Activated T-cell treated with anti-CD3 and anti-CD28 coated beads for 48 hours (primary cell): ENCODE measurements around the gene PPP1R3E.
"Not testable (repeated sequence)": the region's sequence is repeated elsewhere in the genome, so short reads cannot be mapped to it uniquely, and the experiment has no call there.

Source experiments
- DNase-seq: peaks from one replicate; pipeline ENCODE4 v3.0.0-alpha.2; 2020; ENCODE audit warnings: low read depth

PPP1R3E gene

GRCh38 chr14:23297611-23298277 is 4.9 kb downstream of the PPP1R3E start:
- DNase-seq: no peak

GRCh38 chr14:23297096-23297495 is 5.6 kb downstream of the PPP1R3E start:
- DNase-seq: no peak

GRCh38 chr14:23296012-23296777 is 6.5 kb downstream of the PPP1R3E start:
- no peak for DNase-seq

- peak; percentile 33 for DNase-seq
Observed at GRCh38 chr14:23294734-23295561, 7.7 kb downstream of the PPP1R3E start.

GRCh38 chr14:23286902-23287479 is 15.7 kb downstream of the PPP1R3E start:
- DNase-seq: no peak

- DNase-seq: peak; percentile 97
Observed at GRCh38 chr14:23286020-23286901, 16.4 kb downstream of the PPP1R3E start, which contains the start of gene HOMEZ. Gene HOMEZ (minus strand): TSS chr14:23286132. CDS start chr14:23285952, 180 bp downstream.

GRCh38 chr14:23285530-23286019 is 17.1 kb downstream of the PPP1R3E start:
- no peak for DNase-seq

- DNase-seq: no peak
Observed at GRCh38 chr14:23284654-23285529, 17.8 kb downstream of the PPP1R3E start.

- no peak for DNase-seq
Observed at GRCh38 chr14:23281247-23281646, 21.4 kb downstream of the PPP1R3E start.

- DNase-seq: not testable (repeated sequence)
Observed at GRCh38 chr14:23277928-23278327, 24.7 kb downstream of the PPP1R3E start.

GRCh38 chr14:23277189-23277588 is 25.5 kb downstream of the PPP1R3E start:
- no peak for DNase-seq

- no peak for DNase-seq
Observed at GRCh38 chr14:23275412-23275811, 27.2 kb downstream of the PPP1R3E start.

- DNase-seq: no peak
Observed at GRCh38 chr14:23269193-23269592, 33.5 kb downstream of the PPP1R3E start.

- not testable (repeated sequence) for DNase-seq
Observed at GRCh38 chr14:23260849-23261248, 41.8 kb downstream of the PPP1R3E start.

GRCh38 chr14:23259426-23259825 is 43.2 kb downstream of the PPP1R3E start:
- DNase-seq: no peak

- DNase-seq: no peak
Observed at GRCh38 chr14:23258256-23258655, 44.4 kb downstream of the PPP1R3E start.

GRCh38 chr14:23252420-23253333 is 50.0 kb downstream of the PPP1R3E start:
- no peak for DNase-seq

GRCh38 chr14:23252006-23252405 is 50.7 kb downstream of the PPP1R3E start:
- no peak for DNase-seq

- DNase-seq: no peak
Observed at GRCh38 chr14:23249824-23250223, 52.8 kb downstream of the PPP1R3E start.
